CD14-positive monocyte (primary cell): ENCODE results near the gene DYDC2. TPM values are rescaled to one million over a fixed set of nuclear protein-coding genes. Genes with fewer than 3 reads are reported as not detected.
A peak's percentile ranks its signal among the peaks of the same experiment; 100 is the strongest.

Experiments
- DNase-seq, 3 donors: peaks; one replicate each; pipeline ENCODE4 v3.0.0-alpha.2; 2011 to 2022
- H2AFZ ChIP-seq: 2 replicates; pipeline ENCODE4 v1.6.0; 2012; ENCODE audit warnings: mild to moderate bottlenecking, low read depth, low read length, inconsistent platforms; ENCODE audit not compliant: insufficient read depth, poor library complexity, severe bottlenecking
- H3K27ac ChIP-seq, 2 donors: 1 replicate in 1 of 2; 2 replicates in 1 of 2; pipeline ENCODE4 v1.5.1; 2012 to 2013; ENCODE audit warnings: low read length in 2 of 2, control low read depth in 1 of 2, inconsistent platforms in 1 of 2, low read depth in 1 of 2, mild to moderate bottlenecking in 1 of 2
- H3K27me3 ChIP-seq, 2 donors: one replicate each; pipeline versions ENCODE4 v1.6.0 to v1.6.1; 2011 to 2013; ENCODE audit warnings: low read length in 2 of 2; ENCODE audit not compliant: control insufficient read depth in 2 of 2, insufficient read depth in 2 of 2
- H3K36me3 ChIP-seq, 2 donors: replicated peaks in 1 of 2; 1 replicate in 1 of 2; 2 replicates in 1 of 2; pipeline versions ENCODE4 v1.5.1 to v1.6.1; 2012 to 2013; ENCODE audit warnings: low read length in 2 of 2, control low read depth in 1 of 2, inconsistent platforms in 1 of 2, mild to moderate bottlenecking in 1 of 2; ENCODE audit not compliant: insufficient read depth in 2 of 2, control insufficient read depth in 1 of 2
- H3K4me1 ChIP-seq, 2 donors: 1 replicate in 1 of 2; 2 replicates in 1 of 2; pipeline versions ENCODE4 v1.5.1 to v1.6.1; 2012 to 2013; ENCODE audit warnings: low read length in 2 of 2, control low read depth in 1 of 2, inconsistent platforms in 1 of 2, mild to moderate bottlenecking in 1 of 2, moderate library complexity in 1 of 2; ENCODE audit not compliant: insufficient read depth in 2 of 2, control insufficient read depth in 1 of 2
- H3K4me2 ChIP-seq: replicated peaks from 2 replicates; pipeline ENCODE3; 2012; ENCODE audit warnings: low read length, moderate library complexity, mild to moderate bottlenecking; ENCODE audit not compliant: poor library complexity, severe bottlenecking; ENCODE audit errors: extremely low read depth
- H3K4me3 ChIP-seq, 3 experiments: fragments of 200-600 bp in 1 of 3; sonication (generic) in 1 of 3; replicated peaks in 1 of 3; 1 replicate in 2 of 3; 2 replicates in 1 of 3; pipeline ENCODE4 v1.5.1; 2011 to 2013; ENCODE audit warnings: low read length in 3 of 3, mild to moderate bottlenecking in 3 of 3, control low read depth in 2 of 3, low read depth in 2 of 3, inconsistent platforms in 1 of 3, moderate library complexity in 1 of 3
- H3K79me2 ChIP-seq: 2 replicates; pipeline ENCODE4 v1.6.0; 2012; ENCODE audit warnings: mild to moderate bottlenecking, control low read depth, inconsistent platforms, low read length, moderate library complexity; ENCODE audit not compliant: insufficient read depth
- H3K9ac ChIP-seq: 2 replicates; pipeline ENCODE4 v1.6.0; 2017; ENCODE audit warnings: low read length, mild to moderate bottlenecking; ENCODE audit not compliant: insufficient read depth, poor library complexity, severe bottlenecking
- H3K9me3 ChIP-seq, 2 donors: replicated peaks in 1 of 2; 1 replicate in 1 of 2; 2 replicates in 1 of 2; pipeline versions ENCODE4 v1.5.1 to v1.6.1; 2012 to 2013; ENCODE audit warnings: low read length in 2 of 2, control low read depth in 1 of 2; ENCODE audit not compliant: control insufficient read depth in 1 of 2, insufficient read depth in 1 of 2
- H4K20me1 ChIP-seq: 2 replicates; pipeline ENCODE4 v1.6.0; 2012; ENCODE audit warnings: mild to moderate bottlenecking, low read length, control low read depth, moderate library complexity; ENCODE audit not compliant: insufficient read depth
- H3K27ac Mint-ChIP-seq, 7 donors: one replicate each; pipeline ENCODE4 v1.8.0; 2020; ENCODE audit warnings: mild to moderate bottlenecking in 7 of 7, mixed read lengths in 7 of 7, moderate library complexity in 6 of 7, inconsistent platforms in 2 of 7
- H3K27me3 Mint-ChIP-seq, 3 donors: one replicate each; pipeline ENCODE4 v1.8.0; 2021 to 2022; ENCODE audit warnings: low read depth in 3 of 3, mild to moderate bottlenecking in 3 of 3, mixed read lengths in 3 of 3, moderate library complexity in 3 of 3, inconsistent platforms in 1 of 3
- H3K36me3 Mint-ChIP-seq, 2 donors: one replicate each; pipeline ENCODE4 v1.8.0; 2020; ENCODE audit warnings: mixed read lengths in 2 of 2, inconsistent platforms in 1 of 2, mild to moderate bottlenecking in 1 of 2
- H3K4me1 Mint-ChIP-seq: one replicate; pipeline ENCODE4 v1.8.0; 2020; ENCODE audit warnings: mild to moderate bottlenecking, mixed read lengths
- H3K4me3 Mint-ChIP-seq, 2 donors: one replicate each; pipeline ENCODE4 v1.8.0; 2020; ENCODE audit warnings: mild to moderate bottlenecking in 2 of 2, mixed read lengths in 2 of 2, moderate library complexity in 1 of 2
- H3K9me3 Mint-ChIP-seq, 7 donors: one replicate each; pipeline ENCODE4 v1.8.0; 2020 to 2022; ENCODE audit warnings: mixed read lengths in 7 of 7, mild to moderate bottlenecking in 6 of 7, moderate library complexity in 6 of 7, inconsistent platforms in 2 of 7
- CTCF ChIP-seq: fragments of 200-600 bp; IDR thresholded peaks from one replicate; pipeline ENCODE4 v1.8.0; 2022; ENCODE audit warnings: antibody characterized with exemption, mild to moderate bottlenecking
- WGBS: methylation state at CpG from one replicate; pipeline ENCODE4 v1.1.5; 2013; ENCODE audit warnings: missing lambda C conversion rate; ENCODE audit not compliant: insufficient coverage; 5-methylcytosine and 5-hydroxymethylcytosine counted together
- intact Hi-C, 2 donors: fragments of 100-400 bp; cut with micrococcal nuclease; formaldehyde crosslinking; loops; one replicate each; pipeline versions ENCODE4 v1.15.0 to v1.15.1; 2023
- polyA plus RNA-seq, 3 donors: library from polyadenylated mRNA; depleted of rRNA in 1 of 3; unstranded in 2 of 3; stranded (reverse) in 1 of 3; fragments of 300-500 nt in 2 of 3; fragments of >200 nt in 1 of 3; fragmentation: Illumina TruSeq in 2 of 3; gene quantifications; 1 replicate in 2 of 3; 2 replicates in 1 of 3; pipeline ENCODE4 v1.2.3, GENCODE V29; 2012 to 2021

The DYDC2 gene
- polyA plus RNA-seq, 3 donors = not detected

GRCh38 chr10:80380185-80380584 is 23.6 kb downstream of the DYDC2 start:
- Histone ChIP-seq H3K9me3 (no peaks in the 10 kb centered on the region), H3K4me1 (peaks cover 0 to 3% of the 10 kb centered on the region in 2 donors), H3K9ac (no peak overlapping the region), H3K4me2 (no peak overlapping the region), H2AFZ (no peak overlapping the region), H3K36me3 (no peaks in the 10 kb centered on the region), H3K4me3 (no peak overlapping the region), H3K27ac (no peak overlapping the region), H3K79me2 (no peaks in the 10 kb centered on the region), H3K27me3 (no peaks in the 10 kb centered on the region), H4K20me1 (no peaks in the 10 kb centered on the region)
- Mint-ChIP-seq H3K4me1 (peaks cover 9% of the 10 kb centered on the region), H3K4me3 (no peak overlapping the region), H3K9me3 (no peaks in the 10 kb centered on the region), H3K27me3 (peaks cover 3 to 7% (median 4%) of the 10 kb centered on the region in 3 donors), H3K27ac (no peak overlapping the region), H3K36me3 (no peaks in the 10 kb centered on the region)
- no peak for DNase-seq
- TF ChIP-seq CTCF = no peak
- intact Hi-C loops = no loop called here
- WGBS = 80% methylated on average over 1 of the region's 4 CpGs

GRCh38 chr10:80382989-80383388 is 26.4 kb downstream of the DYDC2 start:
- intact Hi-C loops = loop anchor here in 1 of 2 donors (2.0 kb wide), 2 partner anchors 62 to 122 kb away; no protein-coding TSS in a partner anchor
- no peak overlapping the region for H2AFZ ChIP-seq
- H3K9me3 Mint-ChIP-seq = no peaks in the 10 kb centered on the region
- no peak overlapping the region for H3K4me2 ChIP-seq
- no peaks in the 10 kb centered on the region for H3K36me3 Mint-ChIP-seq
- no peaks in the 10 kb centered on the region for H3K36me3 ChIP-seq
- no peaks in the 10 kb centered on the region for H4K20me1 ChIP-seq
- H3K27me3 Mint-ChIP-seq = peaks cover 2 to 4% (median 3%) of the 10 kb centered on the region in 3 donors
- H3K4me3 ChIP-seq = no peak overlapping the region
- no CpG with 5 or more reads among the region's 4 CpGs for WGBS
- H3K4me3 Mint-ChIP-seq = peak overlapping the region in 1 of 2 donors; percentile 1
- H3K4me1 ChIP-seq = peaks cover 5 to 9% of the 10 kb centered on the region in 2 donors
- no peaks in the 10 kb centered on the region for H3K9me3 ChIP-seq
- no peaks in the 10 kb centered on the region for H3K27me3 ChIP-seq
- TF ChIP-seq CTCF = peak; percentile 68
- no peak overlapping the region for H3K9ac ChIP-seq
- DNase-seq = peak; percentile 27 to 50 (median 45)
- H3K27ac ChIP-seq = no peak overlapping the region
- no peaks in the 10 kb centered on the region for H3K79me2 ChIP-seq
- peak overlapping the region in 1 of 7 donors; percentile 50 for H3K27ac Mint-ChIP-seq
- peaks cover 20% of the 10 kb centered on the region for H3K4me1 Mint-ChIP-seq
